Gastrocnemius medialis (tissue), 4 donors: ENCODE measurements around the gene MRPS10.

Experiments
- CTCF ChIP-seq, 5 experiments: fragments of 450-650 bp in 3 of 5; fragments of 200-600 bp in 2 of 5; sonication (generic) in 2 of 5; IDR thresholded peaks in 4 of 5; conservative IDR thresholded peaks in 1 of 5; 1 replicate in 4 of 5; 2 replicates in 1 of 5; pipeline ENCODE4 v1.5.1; 2016 to 2019; ENCODE audit warnings: antibody characterized with exemption in 5 of 5, mild to moderate bottlenecking in 3 of 5, moderate library complexity in 3 of 5
- POLR2A ChIP-seq, 2 donors: fragments of 450-650 bp; IDR thresholded peaks; one replicate each; pipeline ENCODE4 v1.6.1; 2017; ENCODE audit warnings: antibody characterized with exemption in 2 of 2, mild to moderate bottlenecking in 2 of 2, moderate library complexity in 2 of 2

GRCh38 chr6:42184475-42184874 lies 33.2 kb downstream of the MRPS10 start:
- TF ChIP-seq POLR2A (IDR thresholded peaks at IDR 0.05) (no peak), CTCF (IDR thresholded peaks at IDR 0.05 in 4 of 5, conservative IDR thresholded peaks at IDR 0.05 in 1 of 5) (no peak)
